Measurements from ENCODE around the gene NECTIN3.

The NECTIN3 gene

GRCh38 chr3:111071257-111072030 lies at the start of gene NECTIN3:
Gene NECTIN3, plus strand, starts transcription at chr3:111071816. Its CDS starts 202 bp downstream, at chr3:111072018.
- DNase-seq (ENCODE audit: low read depth in 2 of 2, low spot score in 1 of 2): peak; percentile 66 to 71

- no peak for DNase-seq (ENCODE audit: low read depth in 2 of 2, low spot score in 1 of 2)
These were observed 43.7 kb upstream of the NECTIN3 start for GRCh38 chr3:111027868-111028267.

- DNase-seq (ENCODE audit: low read depth in 2 of 2, low spot score in 1 of 2): no peak
These were observed 40.1 kb upstream of the NECTIN3 start for GRCh38 chr3:111031538-111031937.

GRCh38 chr3:111032677-111033076 lies 38.9 kb upstream of the NECTIN3 start:
- DNase-seq (ENCODE audit: low read depth in 2 of 2, low spot score in 1 of 2): no peak

GRCh38 chr3:111033470-111034050 lies 38.1 kb upstream of the NECTIN3 start:
- no peak for DNase-seq (ENCODE audit: low read depth in 2 of 2, low spot score in 1 of 2)

- DNase-seq (ENCODE audit: low read depth in 2 of 2, low spot score in 1 of 2): no peak
These were observed 36.3 kb upstream of the NECTIN3 start for GRCh38 chr3:111035316-111035715.

GRCh38 chr3:111035902-111036301 lies 35.7 kb upstream of the NECTIN3 start:
- DNase-seq (ENCODE audit: low read depth in 2 of 2, low spot score in 1 of 2): no peak

DNA sequence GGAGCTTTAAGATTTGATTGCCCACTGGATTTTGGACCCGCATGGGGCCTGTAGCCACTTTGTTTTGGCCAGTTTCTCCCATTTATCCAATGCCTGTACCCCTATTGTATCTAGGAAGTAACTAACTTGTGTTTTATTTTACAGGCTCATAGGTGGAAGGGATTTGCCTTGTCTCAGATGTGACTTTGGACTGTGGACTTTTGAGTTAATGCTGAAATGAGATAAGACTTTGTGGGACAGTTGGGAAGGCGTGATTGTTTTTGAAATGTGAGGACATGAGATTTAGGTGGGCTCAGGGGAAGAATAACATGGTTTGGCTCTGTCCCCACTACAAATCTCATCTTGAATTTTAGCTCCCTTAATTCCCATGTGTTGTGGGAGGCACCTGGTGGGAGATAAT lies 30.7 kb upstream of the NECTIN3 start:
- DNase-seq (ENCODE audit: low read depth in 2 of 2, low spot score in 1 of 2): no peak

- no peak for DNase-seq (ENCODE audit: low read depth in 2 of 2, low spot score in 1 of 2)
These were observed 26.1 kb upstream of the NECTIN3 start for GRCh38 chr3:111045564-111045963.

DNA sequence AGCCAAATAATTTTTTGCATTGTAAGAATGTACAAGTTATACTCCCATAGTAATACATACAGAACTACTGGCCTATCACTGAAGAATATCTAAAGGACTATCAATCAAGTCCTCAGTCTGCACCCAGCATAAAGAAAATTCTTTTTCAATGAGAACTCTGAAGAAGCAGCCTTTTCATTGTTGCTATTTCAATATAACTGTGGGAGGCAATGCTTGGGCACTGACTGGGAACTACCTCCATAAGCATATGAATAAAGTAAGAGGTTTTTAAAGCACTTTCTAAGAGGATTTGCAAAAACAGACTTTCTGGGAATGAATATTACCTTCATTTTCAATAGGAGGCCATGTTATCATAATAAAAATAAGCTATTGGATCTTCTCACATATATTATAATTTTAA lies 24.6 kb upstream of the NECTIN3 start:
- no peak for DNase-seq (ENCODE audit: low read depth in 2 of 2, low spot score in 1 of 2)

GRCh38 chr3:111047812-111048435 lies 23.7 kb upstream of the NECTIN3 start:
- DNase-seq (ENCODE audit: low read depth in 2 of 2, low spot score in 1 of 2): no peak

DNA sequence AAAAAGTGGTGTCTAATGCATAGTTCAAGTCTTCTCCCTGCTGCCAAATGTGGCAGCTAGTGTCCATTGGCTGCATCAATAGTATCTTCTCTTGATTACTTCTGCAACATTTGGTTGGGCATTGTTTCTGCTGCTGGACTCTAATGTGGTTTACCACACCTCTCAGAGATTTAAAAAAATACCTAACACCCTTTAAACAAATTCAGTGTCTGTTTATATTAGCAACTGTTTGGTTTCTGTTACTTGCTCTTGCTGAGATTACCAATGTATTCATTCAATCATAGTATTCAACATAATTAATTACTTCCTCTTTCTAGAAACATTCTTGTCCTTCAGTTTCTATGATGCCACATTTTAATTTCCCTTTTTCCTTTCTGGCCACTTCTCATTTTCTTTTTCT lies 20.3 kb upstream of the NECTIN3 start:
- no peak for DNase-seq (ENCODE audit: low read depth in 2 of 2, low spot score in 1 of 2)

DNA sequence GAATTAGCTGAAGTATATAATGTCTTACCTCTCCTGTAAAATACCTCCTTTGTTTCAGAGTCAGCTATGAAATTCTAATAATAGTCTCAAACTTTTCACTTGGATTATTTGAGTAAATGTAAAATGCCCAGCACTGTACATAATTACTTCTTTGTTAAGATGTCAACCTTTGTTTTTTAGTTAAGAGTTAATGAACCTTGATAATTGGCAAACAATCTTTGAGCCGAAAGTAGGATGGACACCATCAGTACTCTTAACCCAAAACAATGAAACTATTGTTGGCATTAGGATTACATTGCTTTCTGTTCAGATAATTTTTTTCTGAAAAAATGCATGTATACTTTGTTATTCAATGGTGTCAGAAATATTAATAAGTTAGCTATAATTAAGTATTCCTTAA lies 3.0 kb upstream of the NECTIN3 start:
- no peak for DNase-seq (ENCODE audit: low read depth in 2 of 2, low spot score in 1 of 2)

DNA sequence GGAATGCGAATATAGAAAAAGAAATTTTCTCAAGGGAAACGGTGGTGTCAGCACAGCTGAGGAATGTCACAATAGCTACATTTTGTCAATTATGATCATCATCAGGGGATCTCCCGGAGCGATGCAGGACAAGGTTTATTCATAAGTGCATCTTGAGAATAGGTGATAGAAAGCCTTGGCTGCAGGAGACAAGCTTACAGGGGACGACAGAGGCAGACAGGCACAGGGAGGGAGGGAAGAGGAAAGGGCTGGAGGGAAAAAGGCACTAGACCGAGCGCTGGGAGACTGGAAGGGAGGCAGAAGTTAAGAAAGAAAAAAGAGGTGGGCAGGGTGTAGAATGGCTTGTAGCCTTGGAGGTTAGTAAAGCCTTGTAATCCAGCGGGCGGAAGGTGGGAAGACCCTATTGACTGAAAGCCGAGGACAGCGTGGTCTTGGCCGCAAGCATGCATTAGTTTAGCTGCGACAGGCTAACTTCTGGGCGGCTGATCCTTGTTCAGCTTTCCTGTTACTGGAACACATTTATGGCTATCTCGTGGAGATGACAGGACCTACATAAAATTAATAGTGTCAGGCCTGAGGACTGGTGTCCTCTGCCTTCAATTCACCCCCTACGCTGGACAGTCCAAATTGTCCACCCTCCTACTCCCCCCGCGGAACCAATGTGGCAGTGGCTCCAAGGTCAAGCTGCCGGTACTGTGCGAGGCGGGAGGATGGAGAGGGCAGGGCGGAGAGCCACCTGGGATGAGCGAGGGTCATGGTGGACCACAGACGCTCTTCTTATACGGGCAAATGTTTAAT lies 1.4 kb upstream of the NECTIN3 start:
- no peak for DNase-seq (ENCODE audit: low read depth in 2 of 2, low spot score in 1 of 2)

DNA sequence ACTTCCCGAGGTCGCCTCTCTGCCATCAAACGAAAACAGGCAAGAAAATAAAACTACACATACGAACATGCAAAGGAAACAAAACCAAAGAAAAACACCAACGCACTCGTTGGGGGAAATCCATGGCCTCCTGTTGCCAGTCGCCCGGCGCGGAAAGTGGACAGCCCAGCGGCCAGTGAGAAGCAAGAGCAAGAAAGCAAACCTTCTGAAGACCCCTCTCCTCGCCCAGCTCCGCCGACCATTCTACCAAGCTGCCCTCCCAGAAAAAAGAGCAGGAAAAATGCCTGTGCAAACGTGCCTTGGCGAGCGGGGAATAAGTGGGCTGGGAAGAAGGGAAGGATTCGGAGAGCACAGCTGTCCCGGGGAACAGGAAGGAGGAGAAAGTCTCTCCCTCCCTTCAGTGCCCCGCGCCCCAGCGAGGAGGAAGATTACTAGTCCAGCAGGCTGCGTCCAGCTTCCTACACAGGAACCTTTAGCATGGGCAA lies 802 bp upstream of the NECTIN3 start:
- DNase-seq (ENCODE audit: low read depth in 2 of 2, low spot score in 1 of 2): no peak

DNA sequence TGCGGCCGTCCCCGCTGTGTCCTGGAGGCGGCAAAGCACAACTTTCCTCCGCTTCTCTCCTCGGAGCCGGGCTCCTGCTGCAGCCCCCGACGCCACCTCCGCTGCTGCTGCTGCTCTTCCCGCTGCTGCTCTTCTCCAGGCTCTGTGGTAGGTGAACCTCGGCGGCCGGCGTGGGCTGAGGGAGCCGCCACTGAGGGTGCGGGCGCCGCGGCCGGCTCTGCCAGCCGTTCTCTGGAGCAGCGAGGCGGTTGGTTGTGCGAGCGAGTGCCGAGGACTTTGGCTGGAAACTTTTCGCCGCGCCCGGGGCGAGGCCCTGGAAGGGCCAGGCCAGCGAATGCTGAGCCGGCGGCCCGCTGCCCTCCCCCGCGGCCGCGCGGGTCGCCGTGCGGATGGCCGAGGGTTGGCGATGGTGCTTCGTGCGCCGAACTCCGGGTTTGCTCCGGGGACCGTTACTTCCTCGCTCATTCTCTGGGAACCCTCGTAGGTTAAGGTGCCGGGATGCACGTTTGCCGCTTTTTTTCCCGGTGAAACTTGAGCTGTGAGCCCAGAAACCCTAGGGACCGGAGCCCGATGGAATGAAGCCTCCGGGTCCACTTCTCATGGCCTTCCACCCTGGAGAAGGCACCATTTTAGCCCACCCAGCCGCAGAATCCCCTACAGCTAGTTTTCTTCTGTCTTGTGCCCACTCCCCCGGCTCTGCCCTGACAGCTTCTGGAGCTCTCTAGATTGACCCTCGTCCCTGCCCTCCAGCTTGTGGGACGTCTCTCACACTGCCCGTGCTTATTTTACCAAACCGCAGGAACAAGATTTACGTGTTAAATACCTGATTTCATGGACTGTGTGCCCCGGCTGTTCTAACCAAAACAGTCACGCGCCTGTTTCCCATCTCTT lies 660 bp downstream of the NECTIN3 start:
- no peak for DNase-seq (ENCODE audit: low read depth in 2 of 2, low spot score in 1 of 2)

- DNase-seq (ENCODE audit: low read depth in 2 of 2, low spot score in 1 of 2): no peak
These were observed 1.6 kb downstream of the NECTIN3 start for GRCh38 chr3:111073218-111073617.

DNA sequence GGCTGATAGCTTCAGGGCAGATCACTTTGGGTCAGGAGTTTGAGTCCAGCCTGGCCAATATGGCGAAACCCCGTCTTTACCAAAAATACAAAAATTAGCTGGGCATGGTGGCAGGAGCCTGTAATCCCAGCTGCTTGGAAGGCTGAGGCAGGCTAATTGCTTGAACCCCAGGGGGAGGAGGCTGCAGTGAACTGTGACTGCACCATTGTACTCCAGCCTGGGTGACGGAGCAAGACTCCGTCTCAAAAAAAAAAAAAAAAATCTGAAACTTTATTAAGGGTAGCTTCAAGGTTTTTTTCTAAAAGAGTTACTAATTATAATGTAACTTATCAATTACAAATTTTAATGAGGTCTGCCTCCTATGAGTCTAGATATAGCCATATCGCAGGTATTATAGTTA lies 5.1 kb downstream of the NECTIN3 start:
- no peak for DNase-seq (ENCODE audit: low read depth in 2 of 2, low spot score in 1 of 2)

- no peak for DNase-seq (ENCODE audit: low read depth in 2 of 2, low spot score in 1 of 2)
These were observed 5.8 kb downstream of the NECTIN3 start for GRCh38 chr3:111077369-111077768.

- DNase-seq (ENCODE audit: low read depth in 2 of 2, low spot score in 1 of 2): no peak
These were observed 8.8 kb downstream of the NECTIN3 start for GRCh38 chr3:111080413-111080812.
